ENCODE data around the gene CHRDL2.

CHRDL2 gene

GRCh38 chr11:74682731-74683278, 48.4 kb downstream of the CHRDL2 start:
- Histone ChIP-seq H3K36me3 (ENCODE audit: insufficient read depth, low read length) (no peaks in the 10 kb centered on the region), H3K27me3 (ENCODE audit: insufficient read depth, low read length) (peaks cover 10% of the 10 kb centered on the region), H3K9ac (ENCODE audit: low read depth, low read length) (peak overlapping the region; percentile 64), H3K27ac (ENCODE audit: low read depth, low read length) (no peak overlapping the region), H3K4me3 (ENCODE audit: low read length) (peak overlapping the region; percentile 57), H3K9me3 (ENCODE audit: insufficient read depth, low read depth, low read length) (no peaks in the 10 kb centered on the region), H3K4me1 (ENCODE audit: insufficient read depth, low read length) (no peaks in the 10 kb centered on the region)
- 83% methylated on average over 14 of the region's 14 CpGs for WGBS

- 90% methylated on average over 11 of the region's 12 CpGs for whole genome bisulfite sequencing
- Histone ChIP-seq H3K27ac (ENCODE audit: low read depth, low read length) (no peak overlapping the region), H3K9ac (ENCODE audit: low read depth, low read length) (no peak overlapping the region)
Observed at GRCh38 chr11:74681686-74682651, 49.3 kb downstream of the CHRDL2 start.

GRCh38 chr11:74680703-74681531, 50.3 kb downstream of the CHRDL2 start:
- no peaks in the 10 kb centered on the region for H3K9me3 ChIP-seq (ENCODE audit: insufficient read depth, low read depth, low read length)
- no peaks in the 10 kb centered on the region for H3K36me3 ChIP-seq (ENCODE audit: insufficient read depth, low read length)
- H3K4me3 ChIP-seq (ENCODE audit: low read length): no peak overlapping the region
- no peak overlapping the region for H3K9ac ChIP-seq (ENCODE audit: low read depth, low read length)
- WGBS: 95% methylated on average over 18 of the region's 18 CpGs
- peaks cover 10% of the 10 kb centered on the region for H3K27me3 ChIP-seq (ENCODE audit: insufficient read depth, low read length)
- H3K4me1 ChIP-seq (ENCODE audit: insufficient read depth, low read length): no peaks in the 10 kb centered on the region
- H3K27ac ChIP-seq (ENCODE audit: low read depth, low read length): no peak overlapping the region

More at GRCh38 chr11:74681686-74682651, 49.3 kb downstream of the CHRDL2 start:
- Histone ChIP-seq H3K4me3 (ENCODE audit: low read length) (no peak overlapping the region), H3K4me1 (ENCODE audit: insufficient read depth, low read length) (no peaks in the 10 kb centered on the region), H3K36me3 (ENCODE audit: insufficient read depth, low read length) (no peaks in the 10 kb centered on the region), H3K9me3 (ENCODE audit: insufficient read depth, low read depth, low read length) (no peaks in the 10 kb centered on the region), H3K27me3 (ENCODE audit: insufficient read depth, low read length) (peaks cover 10% of the 10 kb centered on the region)

- Histone ChIP-seq H3K4me1 (ENCODE audit: insufficient read depth, low read length) (no peaks in the 10 kb centered on the region), H3K27ac (ENCODE audit: low read depth, low read length) (no peak overlapping the region), H3K27me3 (ENCODE audit: insufficient read depth, low read length) (peaks cover 10% of the 10 kb centered on the region), H3K9me3 (ENCODE audit: insufficient read depth, low read depth, low read length) (no peaks in the 10 kb centered on the region), H3K36me3 (ENCODE audit: insufficient read depth, low read length) (no peaks in the 10 kb centered on the region), H3K4me3 (ENCODE audit: low read length) (no peak overlapping the region), H3K9ac (ENCODE audit: low read depth, low read length) (no peak overlapping the region)
- 90% methylated on average over 9 of the region's 9 CpGs for WGBS
Observed at GRCh38 chr11:74680035-74680671, 51.1 kb downstream of the CHRDL2 start.

GRCh38 chr11:74679513-74679865, 51.7 kb downstream of the CHRDL2 start:
- Histone ChIP-seq H3K27me3 (ENCODE audit: insufficient read depth, low read length) (peaks cover 10% of the 10 kb centered on the region), H3K4me1 (ENCODE audit: insufficient read depth, low read length) (no peaks in the 10 kb centered on the region), H3K36me3 (ENCODE audit: insufficient read depth, low read length) (no peaks in the 10 kb centered on the region), H3K27ac (ENCODE audit: low read depth, low read length) (no peak overlapping the region), H3K4me3 (ENCODE audit: low read length) (no peak overlapping the region), H3K9ac (ENCODE audit: low read depth, low read length) (no peak overlapping the region), H3K9me3 (ENCODE audit: insufficient read depth, low read depth, low read length) (no peaks in the 10 kb centered on the region)
- 92% methylated on average over 3 of the region's 3 CpGs for WGBS

- 90% methylated on average over 13 of the region's 13 CpGs for WGBS
- Histone ChIP-seq H3K9ac (ENCODE audit: low read depth, low read length) (no peak overlapping the region), H3K9me3 (ENCODE audit: insufficient read depth, low read depth, low read length) (no peaks in the 10 kb centered on the region), H3K4me1 (ENCODE audit: insufficient read depth, low read length) (no peaks in the 10 kb centered on the region), H3K4me3 (ENCODE audit: low read length) (no peak overlapping the region), H3K27ac (ENCODE audit: low read depth, low read length) (no peak overlapping the region), H3K27me3 (ENCODE audit: insufficient read depth, low read length) (peaks cover 10% of the 10 kb centered on the region), H3K36me3 (ENCODE audit: insufficient read depth, low read length) (no peaks in the 10 kb centered on the region)
Observed at GRCh38 chr11:74678591-74679512, 52.4 kb downstream of the CHRDL2 start.

- 96% methylated on average over 5 of the region's 5 CpGs for WGBS
- no peaks in the 10 kb centered on the region for H3K36me3 ChIP-seq (ENCODE audit: insufficient read depth, low read length)
- no peak overlapping the region for H3K4me3 ChIP-seq (ENCODE audit: low read length)
- H3K9me3 ChIP-seq (ENCODE audit: insufficient read depth, low read depth, low read length): no peaks in the 10 kb centered on the region
- H3K27ac ChIP-seq (ENCODE audit: low read depth, low read length): no peak overlapping the region
- H3K4me1 ChIP-seq (ENCODE audit: insufficient read depth, low read length): no peaks in the 10 kb centered on the region
- peaks cover 8% of the 10 kb centered on the region for H3K27me3 ChIP-seq (ENCODE audit: insufficient read depth, low read length)
- no peak overlapping the region for H3K9ac ChIP-seq (ENCODE audit: low read depth, low read length)
Observed at GRCh38 chr11:74678041-74678440, 53.2 kb downstream of the CHRDL2 start.

GRCh38 chr11:74677131-74677530, 54.1 kb downstream of the CHRDL2 start:
- Histone ChIP-seq H3K27me3 (ENCODE audit: insufficient read depth, low read length) (no peaks in the 10 kb centered on the region), H3K27ac (ENCODE audit: low read depth, low read length) (no peak overlapping the region), H3K9me3 (ENCODE audit: insufficient read depth, low read depth, low read length) (no peaks in the 10 kb centered on the region), H3K4me3 (ENCODE audit: low read length) (no peak overlapping the region), H3K36me3 (ENCODE audit: insufficient read depth, low read length) (no peaks in the 10 kb centered on the region), H3K4me1 (ENCODE audit: insufficient read depth, low read length) (no peaks in the 10 kb centered on the region), H3K9ac (ENCODE audit: low read depth, low read length) (no peak overlapping the region)
- 93% methylated on average over 6 of the region's 6 CpGs for WGBS

- Histone ChIP-seq H3K4me1 (ENCODE audit: insufficient read depth, low read length) (no peaks in the 10 kb centered on the region), H3K4me3 (ENCODE audit: low read length) (no peak overlapping the region), H3K27me3 (ENCODE audit: insufficient read depth, low read length) (no peaks in the 10 kb centered on the region), H3K9ac (ENCODE audit: low read depth, low read length) (no peak overlapping the region), H3K36me3 (ENCODE audit: insufficient read depth, low read length) (no peaks in the 10 kb centered on the region), H3K27ac (ENCODE audit: low read depth, low read length) (no peak overlapping the region), H3K9me3 (ENCODE audit: insufficient read depth, low read depth, low read length) (no peaks in the 10 kb centered on the region)
- 93% methylated on average over 5 of the region's 5 CpGs for WGBS
Observed at GRCh38 chr11:74676596-74676995, 54.6 kb downstream of the CHRDL2 start.

- no peaks in the 10 kb centered on the region for H3K4me1 ChIP-seq (ENCODE audit: insufficient read depth, low read length)
- H3K9me3 ChIP-seq (ENCODE audit: insufficient read depth, low read depth, low read length): no peaks in the 10 kb centered on the region
- no peaks in the 10 kb centered on the region for H3K36me3 ChIP-seq (ENCODE audit: insufficient read depth, low read length)
- H3K4me3 ChIP-seq (ENCODE audit: low read length): no peak overlapping the region
- no peaks in the 10 kb centered on the region for H3K27me3 ChIP-seq (ENCODE audit: insufficient read depth, low read length)
- no peak overlapping the region for H3K9ac ChIP-seq (ENCODE audit: low read depth, low read length)
- 89% methylated on average over 3 of the region's 3 CpGs for WGBS
- H3K27ac ChIP-seq (ENCODE audit: low read depth, low read length): no peak overlapping the region
Observed at GRCh38 chr11:74675761-74676160, 55.5 kb downstream of the CHRDL2 start.

Data from HUES64 (cell line).